Esophagus squamous epithelium (tissue), 5 donors: ENCODE data around the gene TPT1. TPM values are rescaled to one million over a fixed set of nuclear protein-coding genes. Genes with fewer than 3 reads are reported as not detected.

ENCODE experiments used
- DNase-seq: peaks from one replicate; lab custom pipeline; 2025; lab: John Stamatoyannopoulos, UW
- H3K27ac ChIP-seq, 4 donors: fragments of 200-600 bp; sonication (generic); one replicate each; pipeline ENCODE4 v1.5.1; 2016 to 2019; ENCODE audit warnings: mild to moderate bottlenecking in 1 of 4
- H3K27me3 ChIP-seq, 4 donors: fragments of 200-600 bp; sonication (generic); 1 replicate in 3 of 4; 2 replicates in 1 of 4; pipeline versions ENCODE4 v1.5.1 to v1.6.0; 2017 to 2021; ENCODE audit warnings: antibody characterized with exemption in 1 of 4
- H3K36me3 ChIP-seq, 3 donors: fragments of 200-600 bp; sonication (generic); one replicate each; pipeline ENCODE4 v1.5.1; 2016 to 2019
- H3K4me1 ChIP-seq, 3 donors: fragments of 200-600 bp; sonication (generic); one replicate each; pipeline ENCODE4 v1.5.1; 2017 to 2019
- H3K4me3 ChIP-seq, 4 donors: fragments of 200-600 bp; sonication (generic); 1 replicate in 3 of 4; 2 replicates in 1 of 4; pipeline ENCODE4 v1.5.1; 2016 to 2019; ENCODE audit warnings: mild to moderate bottlenecking in 2 of 4, moderate library complexity in 1 of 4
- H3K9me3 ChIP-seq, 3 donors: fragments of 200-600 bp; sonication (generic); one replicate each; pipeline ENCODE4 v1.5.1; 2016 to 2019
- CTCF ChIP-seq, 6 experiments: fragments of 450-650 bp in 4 of 6; fragments of 200-600 bp in 2 of 6; sonication (generic) in 2 of 6; IDR thresholded peaks; one replicate each; pipeline ENCODE4 v1.5.1; 2016 to 2019; ENCODE audit warnings: antibody characterized with exemption in 6 of 6, mild to moderate bottlenecking in 4 of 6, moderate library complexity in 4 of 6
- POLR2A ChIP-seq, 4 donors: fragments of 450-650 bp; IDR thresholded peaks; one replicate each; pipeline ENCODE4 v1.6.1; 2017; ENCODE audit warnings: antibody characterized with exemption in 4 of 4, mild to moderate bottlenecking in 4 of 4, moderate library complexity in 3 of 4
- WGBS, 2 donors: methylation state at CpG; one replicate each; pipeline ENCODE4 v1.1.5; 2018; 5-methylcytosine and 5-hydroxymethylcytosine counted together
- intact Hi-C: fragments of 100-400 bp; cut with DNase I; formaldehyde crosslinking; loops from one replicate; pipeline ENCODE4 v1.15.0; 2022
- total RNA-seq, 4 donors: library from RNA; depleted of rRNA; stranded (reverse); fragments of >200 nt; gene quantifications; one replicate each; pipeline ENCODE4 v1.1.0, GENCODE V29; 2016
- donor health status: DM: yes; HTN: yes; CAD: no.

TPT1 gene
- total RNA-seq, 4 donors from 2014 or later = 2,183 to 3,899 (median 2,784) TPM

- DNase-seq = peak; percentile 36
- intact Hi-C loops = no loop called here
- Histone ChIP-seq H3K9me3 (no peaks in the 10 kb centered on the region), H3K4me1 (peaks cover 25 to 69% (median 41%) of the 10 kb centered on the region in 3 donors), H3K27ac (peak overlapping the region; percentile 99 to 100 (median 100)), H3K27me3 (no peaks in the 10 kb centered on the region), H3K4me3 (peak overlapping the region; percentile 86 to 100 (median 95)), H3K36me3 (peaks cover 16 to 63% (median 40%) of the 10 kb centered on the region in 3 donors)
- TF ChIP-seq POLR2A (IDR thresholded peaks at IDR 0.05) (peak in 1 of 4 donors; percentile 53), CTCF (IDR thresholded peaks at IDR 0.05) (peak; percentile 39 to 74 (median 59))
- WGBS, 2 donors = 0% methylated on average over 2 to 10 of the region's 64 CpGs
Measured at GRCh38 chr13:45340422-45341033, 455 bp downstream of the TPT1 start.

GRCh38 chr13:45339867-45340266 lies 1.1 kb downstream of the TPT1 start:
- peaks cover 25 to 75% (median 41%) of the 10 kb centered on the region in 3 donors for H3K4me1 ChIP-seq
- H3K27ac ChIP-seq = peak overlapping the region; percentile 99 to 100 (median 100)
- peak overlapping the region; percentile 86 to 100 (median 95) for H3K4me3 ChIP-seq
- H3K36me3 ChIP-seq = peaks cover 16 to 62% (median 39%) of the 10 kb centered on the region in 3 donors
- no peak for DNase-seq
- no peaks in the 10 kb centered on the region for H3K27me3 ChIP-seq
- 3 to 4% methylated on average over 11 of the region's 11 CpGs for WGBS, 2 donors
- no peaks in the 10 kb centered on the region for H3K9me3 ChIP-seq
- TF ChIP-seq CTCF (IDR thresholded peaks at IDR 0.05) (no peak), POLR2A (IDR thresholded peaks at IDR 0.05) (no peak)
- intact Hi-C loops = no loop called here

GRCh38 chr13:45339399-45339798 lies 1.6 kb downstream of the TPT1 start:
- Histone ChIP-seq H3K36me3 (peaks cover 16 to 61% (median 35%) of the 10 kb centered on the region in 3 donors), H3K4me3 (peak overlapping the region; percentile 86 to 100 (median 95)), H3K27ac (peak overlapping the region in 3 of 4 donors; percentile 99 to 100 (median 100)), H3K9me3 (no peaks in the 10 kb centered on the region), H3K27me3 (no peaks in the 10 kb centered on the region), H3K4me1 (peaks cover 25 to 80% (median 44%) of the 10 kb centered on the region in 3 donors)
- no peak for TF ChIP-seq POLR2A (IDR thresholded peaks at IDR 0.05)
- TF ChIP-seq CTCF (IDR thresholded peaks at IDR 0.05) = no peak
- no peak for DNase-seq
- intact Hi-C loops = no loop called here

- H3K27me3 ChIP-seq = no peaks in the 10 kb centered on the region
- H3K36me3 ChIP-seq = peaks cover 16 to 63% (median 35%) of the 10 kb centered on the region in 3 donors
- no peak for TF ChIP-seq POLR2A (IDR thresholded peaks at IDR 0.05)
- no peaks in the 10 kb centered on the region for H3K9me3 ChIP-seq
- peaks cover 22 to 85% (median 42%) of the 10 kb centered on the region in 3 donors for H3K4me1 ChIP-seq
- peak overlapping the region in 3 of 4 donors; percentile 86 to 100 (median 100) for H3K4me3 ChIP-seq
- H3K27ac ChIP-seq = peak overlapping the region in 2 of 4 donors; percentile 30 to 100
- WGBS, 2 donors = 56 to 82% methylated on average over 1 of the region's 1 CpG
- intact Hi-C loops = no loop called here
- no peak for DNase-seq
Measured at GRCh38 chr13:45337803-45338202, 3.2 kb downstream of the TPT1 start.

- TF ChIP-seq CTCF (IDR thresholded peaks at IDR 0.05) = no peak
- TF ChIP-seq POLR2A (IDR thresholded peaks at IDR 0.05) = no peak
- peaks cover 18 to 85% (median 41%) of the 10 kb centered on the region in 3 donors for H3K4me1 ChIP-seq
- no peaks in the 10 kb centered on the region for H3K27me3 ChIP-seq
- H3K27ac ChIP-seq = no peak overlapping the region
- peak overlapping the region in 1 of 4 donors; percentile 100 for H3K4me3 ChIP-seq
- 81 to 89% methylated on average over 3 of the region's 3 CpGs for WGBS, 2 donors
- no peak for DNase-seq
- H3K9me3 ChIP-seq = no peaks in the 10 kb centered on the region
- intact Hi-C loops = no loop called here
- peaks cover 16 to 63% (median 35%) of the 10 kb centered on the region in 3 donors for H3K36me3 ChIP-seq
Measured at GRCh38 chr13:45337395-45337794, 3.6 kb downstream of the TPT1 start.
